Psoas muscle (tissue), 8 donors: ENCODE measurements around the gene PLXNC1. TPM values are rescaled to one million over a fixed set of nuclear protein-coding genes. Genes with fewer than 3 reads are reported as not detected.
A peak's percentile ranks its signal among the peaks of the same experiment; 100 is the strongest.

Experiments
- ATAC-seq, 4 donors: fragments of 200-7000 bp; cut with Tn5 transposase; one replicate each; pipeline ENCODE4 v1.9.1; 2020; ENCODE audit warnings: moderate library complexity in 3 of 4, mild to moderate bottlenecking in 2 of 4
- DNase-seq, 2 donors: peaks; one replicate each; pipeline ENCODE4 v3.0.0-alpha.2; 2020
- H3K27ac ChIP-seq: fragments of 200-600 bp; one replicate; pipeline ENCODE4 v1.8.0; 2022
- H3K27me3 ChIP-seq, 3 donors: fragments of 200-600 bp in 1 of 3; one replicate each; pipeline versions ENCODE4 v1.6.1 to v1.8.0; 2013 to 2022; ENCODE audit warnings: low read length in 2 of 3, mild to moderate bottlenecking in 2 of 3, moderate library complexity in 1 of 3; ENCODE audit not compliant: insufficient read depth in 3 of 3
- H3K36me3 ChIP-seq, 2 donors: fragments of 200-600 bp in 1 of 2; one replicate each; pipeline versions ENCODE4 v1.6.1 to v1.8.0; 2013 to 2022; ENCODE audit warnings: low read depth in 1 of 2, mild to moderate bottlenecking in 1 of 2, moderate library complexity in 1 of 2; ENCODE audit not compliant: insufficient read depth in 1 of 2
- H3K4me1 ChIP-seq: fragments of 200-600 bp; one replicate; pipeline ENCODE4 v1.8.0; 2022
- H3K4me3 ChIP-seq: fragments of 200-600 bp; one replicate; pipeline ENCODE4 v1.8.0; 2022; ENCODE audit warnings: mild to moderate bottlenecking
- H3K9me3 ChIP-seq: fragments of 200-600 bp; one replicate; pipeline ENCODE4 v1.8.0; 2022
- CTCF ChIP-seq: fragments of 200-600 bp; IDR thresholded peaks from one replicate; pipeline ENCODE4 v1.8.0; 2022; ENCODE audit warnings: antibody characterized with exemption
- WGBS, 3 donors: extraction: QIAGEN DNeasy Blood & Tissue Kit; methylation state at CpG; one replicate each; pipeline versions ENCODE4 v1.1.6 to v1.1.7; 2013; 5-methylcytosine and 5-hydroxymethylcytosine counted together
- intact Hi-C, 2 donors: fragments of 100-400 bp; cut with DNase I; formaldehyde crosslinking; loops; one replicate each; pipeline versions ENCODE4 v1.11.0 to v1.14.2; 2022
- polyA plus RNA-seq, 3 donors: library from polyadenylated mRNA; stranded (reverse); fragments of 200-250 nt; gene quantifications; one replicate each; pipeline ENCODE4 v1.2.3, GENCODE V29; 2013
- total RNA-seq, 4 donors: library from RNA; stranded (reverse); fragmentation: NEBNext Ultra II Directional in 2 of 4; extraction: Animal tissue kit (Norgen Biotek cat#: 25700) in 2 of 4; gene quantifications; one replicate each; pipeline versions ENCODE4 v1.2.1 to v1.2.4, GENCODE V29; 2021 to 2023
- donor health status: healthy with polysubstance abuse.
- donor health status: DM: no; HTN: no; CAD: no; lungs with moderate emphysema.
- donor health status: Bipolar disorder and iron deficiency.
- donor health status: healthy.
- donor health status: DM: yes; HTN: yes; CAD: no.
- donor health status: DM: no; HTN: no; CAD: no.
- donor health status: DM: no; HTN: no; CAD: no.
- donor health status: DM: yes; HTN: yes; CAD: no.

Gene PLXNC1
- total and polyA plus RNA-seq, 7 donors, result 0.18 to 4.0 (median 0.52) TPM

GRCh38 chr12:94265966-94266745, 117.8 kb downstream of the PLXNC1 start:
- Histone ChIP-seq H3K9me3 (no peaks in the 10 kb centered on the region), H3K27ac (peak overlapping the region; percentile 43), H3K27me3 (no peaks in the 10 kb centered on the region), H3K4me3 (no peak overlapping the region), H3K4me1 (peaks cover 36% of the 10 kb centered on the region), H3K36me3 (no peaks in the 10 kb centered on the region)
- DNase-seq (no peak), ATAC-seq (no peak)
- no peak for TF ChIP-seq CTCF
- intact Hi-C loops, result no loop called here
- 57 to 65% (median 60%) methylated on average over 14 of the region's 14 CpGs for WGBS, 3 donors

- TF ChIP-seq CTCF, result no peak
- Histone ChIP-seq H3K4me1 (peaks cover 30% of the 10 kb centered on the region), H3K36me3 (no peaks in the 10 kb centered on the region), H3K4me3 (no peak overlapping the region), H3K27ac (peak overlapping the region; percentile 43), H3K27me3 (no peaks in the 10 kb centered on the region), H3K9me3 (no peaks in the 10 kb centered on the region)
- 36 to 57% (median 43%) methylated on average over 11 of the region's 11 CpGs for WGBS, 3 donors
- ATAC-seq (peak in 1 of 4 donors; percentile 21), DNase-seq (no peak)
- intact Hi-C loops, result no loop called here
These were observed 118.6 kb downstream of the PLXNC1 start for GRCh38 chr12:94266796-94267536.

- TF ChIP-seq CTCF, result no peak
- no peak overlapping the region for H3K4me3 ChIP-seq
- ATAC-seq (peak in 1 of 4 donors; percentile 7), DNase-seq (no peak)
- intact Hi-C loops, result no loop called here
- H3K36me3 ChIP-seq, result no peaks in the 10 kb centered on the region
- peaks cover 25% of the 10 kb centered on the region for H3K4me1 ChIP-seq
- no peaks in the 10 kb centered on the region for H3K27me3 ChIP-seq
- H3K27ac ChIP-seq, result peak overlapping the region; percentile 43
- H3K9me3 ChIP-seq, result no peaks in the 10 kb centered on the region
- WGBS, 3 donors, result 41 to 55% (median 46%) methylated on average over 3 of the region's 3 CpGs
These were observed 119.1 kb downstream of the PLXNC1 start for GRCh38 chr12:94267537-94267872.

- intact Hi-C loops, result no loop called here
- Histone ChIP-seq H3K27me3 (no peaks in the 10 kb centered on the region), H3K27ac (peak overlapping the region; percentile 43), H3K9me3 (no peaks in the 10 kb centered on the region), H3K4me3 (no peak overlapping the region), H3K36me3 (no peaks in the 10 kb centered on the region), H3K4me1 (peaks cover 20% of the 10 kb centered on the region)
- DNase-seq (no peak), ATAC-seq (no peak)
- 83 to 94% (median 91%) methylated on average over 5 of the region's 5 CpGs for WGBS, 3 donors
- TF ChIP-seq CTCF, result no peak
These were observed 119.6 kb downstream of the PLXNC1 start for GRCh38 chr12:94267921-94268471.
